Measurements from ENCODE around the gene FLII.

The FLII gene

GRCh38 chr17:18206962-18207361 is 51.6 kb downstream of the FLII start:
- in situ Hi-C loops (cut with HindIII; ENCODE audit: low sequenced_read_pairs) = no loop called here
- no peak overlapping the region for H3K4me3 ChIP-seq (ENCODE audit: low read depth, low read length)
- no peak for DNase-seq (ENCODE audit: low read depth, low spot score)
- TF ChIP-seq CTCF (IDR thresholded peaks at IDR 0.05; ENCODE audit: low read depth, low read length) = no peak

GRCh38 chr17:18205861-18206260 is 52.7 kb downstream of the FLII start:
- TF ChIP-seq CTCF (IDR thresholded peaks at IDR 0.05; ENCODE audit: low read depth, low read length) = no peak
- no peak for DNase-seq (ENCODE audit: low read depth, low spot score)
- H3K4me3 ChIP-seq (ENCODE audit: low read depth, low read length) = no peak overlapping the region
- in situ Hi-C loops (cut with HindIII; ENCODE audit: low sequenced_read_pairs) = no loop called here

GRCh38 chr17:18203308-18203707 is 55.2 kb downstream of the FLII start:
- no peak for DNase-seq (ENCODE audit: low read depth, low spot score)
- TF ChIP-seq CTCF (IDR thresholded peaks at IDR 0.05; ENCODE audit: low read depth, low read length) = no peak
- H3K4me3 ChIP-seq (ENCODE audit: low read depth, low read length) = no peak overlapping the region
- in situ Hi-C loops (cut with HindIII; ENCODE audit: low sequenced_read_pairs) = no loop called here

GRCh38 chr17:18201108-18201507 is 57.4 kb downstream of the FLII start:
- H3K4me3 ChIP-seq (ENCODE audit: low read depth, low read length) = no peak overlapping the region
- no peak for TF ChIP-seq CTCF (IDR thresholded peaks at IDR 0.05; ENCODE audit: low read depth, low read length)
- no peak for DNase-seq (ENCODE audit: low read depth, low spot score)
- in situ Hi-C loops (cut with HindIII; ENCODE audit: low sequenced_read_pairs) = no loop called here

- H3K4me3 ChIP-seq (ENCODE audit: low read depth, low read length) = no peak overlapping the region
- no peak for DNase-seq (ENCODE audit: low read depth, low spot score)
- no peak for TF ChIP-seq CTCF (IDR thresholded peaks at IDR 0.05; ENCODE audit: low read depth, low read length)
- in situ Hi-C loops (cut with HindIII; ENCODE audit: low sequenced_read_pairs) = no loop called here
Observed at GRCh38 chr17:18198530-18198929, 60.0 kb downstream of the FLII start.

GRCh38 chr17:18197535-18198194 is 60.9 kb downstream of the FLII start:
- DNase-seq (ENCODE audit: low read depth, low spot score) = no peak
- no peak overlapping the region for H3K4me3 ChIP-seq (ENCODE audit: low read depth, low read length)
- in situ Hi-C loops (cut with HindIII; ENCODE audit: low sequenced_read_pairs) = no loop called here
- no peak for TF ChIP-seq CTCF (IDR thresholded peaks at IDR 0.05; ENCODE audit: low read depth, low read length)
